Osteoblast (primary cell): ENCODE measurements around the gene SPC24. TPM values are rescaled to one million over a fixed set of nuclear protein-coding genes. Genes with fewer than 3 reads are reported as not detected.

Experiments
- DNase-seq: peaks from one replicate; pipeline ENCODE4 v3.0.0; 2011; ENCODE audit warnings: low spot score, mixed read lengths; ENCODE audit not compliant: insufficient read length; ENCODE audit errors: missing footprints
- H2AFZ ChIP-seq: 2 replicates; pipeline ENCODE4 v1.6.0; 2011; ENCODE audit warnings: mild to moderate bottlenecking, low read length
- H3K27ac ChIP-seq: 2 replicates; pipeline ENCODE4 v1.5.1; 2011; ENCODE audit warnings: mild to moderate bottlenecking, low read depth, low read length, moderate library complexity
- H3K27me3 ChIP-seq: 2 replicates; pipeline ENCODE4 v1.6.0; 2012; ENCODE audit warnings: mild to moderate bottlenecking, control low read depth, inconsistent platforms, low read length, moderate library complexity; ENCODE audit not compliant: insufficient read depth
- H3K36me3 ChIP-seq: 2 replicates; pipeline ENCODE4 v1.5.1; 2011; ENCODE audit warnings: mild to moderate bottlenecking, low read length, control low read depth, moderate library complexity; ENCODE audit not compliant: insufficient read depth
- H3K4me1 ChIP-seq: 2 replicates; pipeline ENCODE4 v1.5.1; 2011; ENCODE audit warnings: mild to moderate bottlenecking, low read length, control low read depth, moderate library complexity; ENCODE audit not compliant: insufficient read depth
- H3K4me2 ChIP-seq: 2 replicates; pipeline ENCODE4 v1.6.0; 2011; ENCODE audit warnings: mild to moderate bottlenecking, low read length; ENCODE audit not compliant: insufficient read depth
- H3K4me3 ChIP-seq: fragments of 200-600 bp; sonication (generic); 3 replicates; pipeline ENCODE4 v1.5.1; 2012; ENCODE audit warnings: mild to moderate bottlenecking, low read length, inconsistent platforms; ENCODE audit not compliant: insufficient read depth
- H3K79me2 ChIP-seq: 2 replicates; pipeline ENCODE4 v1.6.0; 2012; ENCODE audit warnings: mild to moderate bottlenecking, low read length, control low read depth, inconsistent platforms; ENCODE audit not compliant: insufficient read depth
- H3K9me3 ChIP-seq: 2 replicates; pipeline ENCODE4 v1.5.1; 2011; ENCODE audit warnings: low read depth, low read length, control low read depth
- H4K20me1 ChIP-seq: 2 replicates; pipeline ENCODE4 v1.6.0; 2012; ENCODE audit warnings: mild to moderate bottlenecking, low read length, control low read depth; ENCODE audit not compliant: insufficient read depth
- total RNA-seq: library from RNA; depleted of rRNA; stranded (reverse); fragments of >200 nt; gene quantifications from 2 replicates; pipeline ENCODE4 v1.2.3, GENCODE V29; 2012
- TF ChIP-seq, protein P1 (sequence below): IDR thresholded peaks from 2 replicates; pipeline ENCODE4 v1.5.1; 2011; ENCODE audit warnings: mild to moderate bottlenecking, low read depth, low read length, moderate library complexity; ENCODE audit errors: extremely low read depth

SPC24 gene
- total RNA-seq, 1 donor: 5.4 TPM

- Histone ChIP-seq H3K27me3 (no peaks in the 10 kb centered on the region), H3K27ac (peak overlapping the region; percentile 40), H2AFZ (peak overlapping the region; percentile 2), H3K4me3 (no peak overlapping the region), H3K36me3 (peaks cover 10% of the 10 kb centered on the region), H3K9me3 (no peaks in the 10 kb centered on the region), H3K79me2 (peaks cover 8% of the 10 kb centered on the region), H3K4me1 (peaks cover 29% of the 10 kb centered on the region), H3K4me2 (peak overlapping the region; percentile 36), H4K20me1 (no peaks in the 10 kb centered on the region)
- peak; percentile 92 for DNase-seq
- TF ChIP-seq, protein P1, sequence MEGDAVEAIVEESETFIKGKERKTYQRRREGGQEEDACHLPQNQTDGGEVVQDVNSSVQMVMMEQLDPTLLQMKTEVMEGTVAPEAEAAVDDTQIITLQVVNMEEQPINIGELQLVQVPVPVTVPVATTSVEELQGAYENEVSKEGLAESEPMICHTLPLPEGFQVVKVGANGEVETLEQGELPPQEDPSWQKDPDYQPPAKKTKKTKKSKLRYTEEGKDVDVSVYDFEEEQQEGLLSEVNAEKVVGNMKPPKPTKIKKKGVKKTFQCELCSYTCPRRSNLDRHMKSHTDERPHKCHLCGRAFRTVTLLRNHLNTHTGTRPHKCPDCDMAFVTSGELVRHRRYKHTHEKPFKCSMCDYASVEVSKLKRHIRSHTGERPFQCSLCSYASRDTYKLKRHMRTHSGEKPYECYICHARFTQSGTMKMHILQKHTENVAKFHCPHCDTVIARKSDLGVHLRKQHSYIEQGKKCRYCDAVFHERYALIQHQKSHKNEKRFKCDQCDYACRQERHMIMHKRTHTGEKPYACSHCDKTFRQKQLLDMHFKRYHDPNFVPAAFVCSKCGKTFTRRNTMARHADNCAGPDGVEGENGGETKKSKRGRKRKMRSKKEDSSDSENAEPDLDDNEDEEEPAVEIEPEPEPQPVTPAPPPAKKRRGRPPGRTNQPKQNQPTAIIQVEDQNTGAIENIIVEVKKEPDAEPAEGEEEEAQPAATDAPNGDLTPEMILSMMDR: no peak
Observed at GRCh38 chr19:11159598-11160439, 4.2 kb upstream of the SPC24 start.

- H3K4me2 ChIP-seq: peak overlapping the region; percentile 83
Observed at GRCh38 chr19:11154683-11155047, 917 bp downstream of the SPC24 start.

DNA sequence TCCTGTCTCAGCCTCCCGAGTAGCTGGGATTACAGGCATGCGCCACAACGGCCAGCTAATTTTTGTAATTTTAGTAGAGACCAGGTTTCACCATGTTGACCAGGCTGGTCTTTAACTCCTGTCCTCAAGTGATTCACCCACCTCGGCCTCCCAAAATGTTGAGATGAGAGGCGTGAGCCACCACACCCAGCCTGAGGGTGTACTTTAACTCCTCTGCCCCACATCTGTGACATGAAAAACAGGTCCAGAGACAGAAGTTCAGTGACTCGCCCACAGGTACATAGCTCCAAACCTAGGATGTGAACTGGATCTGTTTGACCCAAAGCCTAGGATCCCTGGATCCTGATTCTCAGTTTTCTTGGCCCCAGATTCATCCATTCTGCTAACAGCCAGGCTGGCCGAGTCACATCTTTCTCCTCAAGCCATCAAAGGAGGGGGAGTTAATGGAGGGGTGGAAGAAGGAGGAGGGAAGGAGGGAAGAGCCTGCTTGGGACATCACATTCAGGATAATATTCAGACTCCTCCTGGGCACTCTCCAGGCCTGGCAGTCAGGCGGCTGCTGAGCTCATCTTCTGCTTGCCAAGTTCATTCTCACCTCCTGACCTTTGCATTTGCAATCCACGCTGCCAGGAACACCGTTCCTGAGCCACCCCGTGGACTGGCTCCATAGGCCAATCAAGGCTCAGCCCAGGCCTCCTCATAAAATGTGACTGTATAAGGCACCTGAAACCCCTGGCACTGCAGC is 3.1 kb downstream of the SPC24 start:
- Histone ChIP-seq H2AFZ (peak overlapping the region; percentile 71), H4K20me1 (no peaks in the 10 kb centered on the region), H3K27ac (peak overlapping the region; percentile 84), H3K4me3 (no peak overlapping the region), H3K4me1 (peaks cover 30% of the 10 kb centered on the region), H3K36me3 (peaks cover 2% of the 10 kb centered on the region), H3K79me2 (peaks cover 38% of the 10 kb centered on the region), H3K27me3 (no peaks in the 10 kb centered on the region), H3K9me3 (no peaks in the 10 kb centered on the region), H3K4me2 (no peak overlapping the region)
- TF ChIP-seq, protein P1: no peak
- peak; percentile 95 for DNase-seq

More at GRCh38 chr19:11154683-11155047, 917 bp downstream of the SPC24 start:
- Histone ChIP-seq H3K27ac (peak overlapping the region; percentile 51), H3K79me2 (peaks cover 34% of the 10 kb centered on the region), H4K20me1 (no peaks in the 10 kb centered on the region), H3K4me3 (peak overlapping the region; percentile 88), H2AFZ (peak overlapping the region; percentile 86), H3K36me3 (no peaks in the 10 kb centered on the region), H3K9me3 (no peaks in the 10 kb centered on the region), H3K27me3 (no peaks in the 10 kb centered on the region), H3K4me1 (peaks cover 32% of the 10 kb centered on the region)
- no peak for DNase-seq
- TF ChIP-seq, protein P1: no peak

DNA sequence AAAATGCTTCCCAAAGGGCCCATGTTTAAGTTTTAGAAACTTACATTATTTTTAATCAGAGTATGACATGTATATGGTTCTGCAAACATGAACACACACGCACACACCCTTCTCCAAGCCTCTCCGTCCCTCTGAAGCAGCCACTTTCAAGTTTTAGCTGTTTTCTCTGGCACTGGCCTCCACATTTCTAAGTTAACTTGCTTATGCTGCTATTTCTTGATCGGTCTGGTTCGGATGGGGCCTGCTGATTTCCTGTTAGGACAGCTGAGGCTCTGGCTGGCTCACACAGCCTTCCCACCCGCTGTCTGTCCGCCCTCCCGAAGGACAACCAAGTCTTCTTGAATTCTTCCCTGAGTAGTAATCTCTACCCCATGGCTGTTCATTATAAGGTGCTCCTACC is 4.4 kb downstream of the SPC24 start:
- Histone ChIP-seq H3K4me1 (peaks cover 27% of the 10 kb centered on the region), H3K4me2 (no peak overlapping the region), H3K79me2 (peaks cover 38% of the 10 kb centered on the region)

More for the DNA sequence above, 4.4 kb downstream of the SPC24 start:
- TF ChIP-seq, protein P1: no peak
- Histone ChIP-seq H3K27me3 (no peaks in the 10 kb centered on the region), H3K9me3 (no peaks in the 10 kb centered on the region), H3K36me3 (peaks cover 3% of the 10 kb centered on the region), H4K20me1 (no peaks in the 10 kb centered on the region), H3K4me3 (no peak overlapping the region), H2AFZ (peak overlapping the region; percentile 93), H3K27ac (peak overlapping the region; percentile 82)
- DNase-seq: peak; percentile 70
